Endothelial cell of umbilical vein (primary cell): Measurements from ENCODE around the gene RPL3.

Experiments used
- CTCF ChIP-seq, 2 donors: IDR thresholded peaks; 1 replicate in 1 of 2; 2 replicates in 1 of 2; pipeline ENCODE4 v1.5.1; 2011; ENCODE audit warnings: low read length in 2 of 2, mild to moderate bottlenecking in 2 of 2, moderate library complexity in 2 of 2, control low read depth in 1 of 2, inconsistent platforms in 1 of 2, low read depth in 1 of 2; ENCODE audit not compliant: insufficient read depth in 1 of 2; ENCODE audit errors: extremely low read depth in 1 of 2
- EZH2 ChIP-seq: IDR thresholded peaks from 2 replicates; pipeline ENCODE4 v1.6.1; 2012; ENCODE audit warnings: borderline replicate concordance, low read depth, mild to moderate bottlenecking, moderate library complexity, low read length, inconsistent platforms; ENCODE audit not compliant: severe bottlenecking
- FOS ChIP-seq: IDR thresholded peaks from 2 replicates; pipeline ENCODE4 v1.6.1; 2011; ENCODE audit warnings: mild to moderate bottlenecking, low read length, moderate library complexity, borderline replicate concordance; ENCODE audit not compliant: insufficient read depth
- GATA2 ChIP-seq: IDR thresholded peaks from 2 replicates; pipeline ENCODE4 v1.7.0; 2011; ENCODE audit warnings: low read depth, mild to moderate bottlenecking, moderate library complexity, mixed read lengths, low read length; ENCODE audit not compliant: insufficient read length, insufficient read depth
- JUN ChIP-seq: IDR thresholded peaks from 2 replicates; pipeline ENCODE4 v1.6.1; 2011; ENCODE audit warnings: borderline replicate concordance, low read depth; ENCODE audit not compliant: insufficient read length, insufficient read depth
- MAX ChIP-seq: IDR thresholded peaks from 2 replicates; pipeline ENCODE4 v1.6.1; 2011; ENCODE audit not compliant: insufficient read depth, insufficient read length
- MYC ChIP-seq: IDR thresholded peaks from one replicate; pipeline ENCODE4 v1.6.1; 2011; ENCODE audit warnings: mild to moderate bottlenecking, low read depth, low read length
- POLR2A ChIP-seq: IDR thresholded peaks from 2 replicates; pipeline ENCODE4 v1.6.1; 2012; ENCODE audit warnings: low read depth, mild to moderate bottlenecking, control low read depth, low read length
- POLR2AphosphoS5 ChIP-seq: IDR thresholded peaks from 2 replicates; pipeline ENCODE4 v1.6.1; 2012; ENCODE audit warnings: low read depth, mild to moderate bottlenecking, control low read depth, low read length, moderate library complexity; ENCODE audit not compliant: insufficient read depth

- TF ChIP-seq EZH2 (no peak), CTCF (IDR thresholded peaks at IDR 0.05; ENCODE audit: extremely low read depth in 1 of 2, insufficient read depth in 1 of 2, low read depth in 1 of 2, low read length in 2 of 2) (no peak), POLR2AphosphoS5 (no peak), POLR2A (no peak), GATA2 (no peak), MAX (no peak), JUN (no peak), MYC (no peak), FOS (no peak)
Observed at GRCh38 chr22:39270792-39271191, 48.6 kb downstream of the RPL3 start.
